GM13977 (cell line): ENCODE results near the gene BIRC7.

Experiments used
- DNase-seq: peaks from one replicate; pipeline ENCODE4 v3.0.0; 2012; ENCODE audit warnings: low spot score
- in situ Hi-C: fragments of 300-500 bp; cut with MboI; formaldehyde crosslinking; loops from one replicate; pipeline ENCODE4 v1.12.0; 2022; ENCODE audit warnings: low sequenced_read_pairs, low pct_unique_long_range_greater_than_20kb, mixed read lengths, inconsistent platforms; ENCODE audit not compliant: unreplicated experiment
- TF ChIP-seq, protein P1 (sequence below): IDR thresholded peaks from 2 replicates; pipeline ENCODE4 v1.5.1; 2012; ENCODE audit warnings: mild to moderate bottlenecking, control low read depth; ENCODE audit not compliant: insufficient read depth; ENCODE audit errors: extremely low read depth, missing control alignments

Gene BIRC7

DNA sequence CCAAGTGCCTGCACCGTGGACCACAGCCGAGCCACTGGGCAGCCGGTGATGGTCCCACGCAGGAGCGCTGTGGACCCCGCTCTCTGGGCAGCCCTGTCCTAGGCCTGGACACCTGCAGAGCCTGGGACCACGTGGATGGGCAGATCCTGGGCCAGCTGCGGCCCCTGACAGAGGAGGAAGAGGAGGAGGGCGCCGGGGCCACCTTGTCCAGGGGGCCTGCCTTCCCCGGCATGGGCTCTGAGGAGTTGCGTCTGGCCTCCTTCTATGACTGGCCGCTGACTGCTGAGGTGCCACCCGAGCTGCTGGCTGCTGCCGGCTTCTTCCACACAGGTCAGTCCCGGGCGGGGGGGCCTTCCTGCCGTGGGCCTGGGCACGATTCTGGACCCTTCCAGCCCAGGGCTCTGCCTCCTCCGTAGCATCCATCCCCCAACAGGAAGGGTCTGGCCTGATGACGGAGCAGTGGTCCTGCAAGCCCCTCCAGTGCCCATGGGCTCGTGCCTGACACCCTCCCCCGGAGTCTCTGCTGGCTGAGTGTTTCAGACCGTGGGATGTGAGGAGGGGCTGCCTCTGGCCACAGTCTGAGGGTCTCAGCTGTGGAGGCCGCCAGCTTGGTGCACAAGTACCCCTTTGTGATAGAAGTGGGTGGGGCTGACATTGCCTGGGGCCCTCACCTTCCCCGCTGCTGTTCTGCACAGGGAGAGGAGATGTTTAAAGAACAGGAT, 572 bp downstream of the BIRC7 start:
- in situ Hi-C loops: loop anchor here (25.0 kb wide), 1 partner anchor 101 kb away; no protein-coding TSS in a partner anchor
- TF ChIP-seq, protein P1, sequence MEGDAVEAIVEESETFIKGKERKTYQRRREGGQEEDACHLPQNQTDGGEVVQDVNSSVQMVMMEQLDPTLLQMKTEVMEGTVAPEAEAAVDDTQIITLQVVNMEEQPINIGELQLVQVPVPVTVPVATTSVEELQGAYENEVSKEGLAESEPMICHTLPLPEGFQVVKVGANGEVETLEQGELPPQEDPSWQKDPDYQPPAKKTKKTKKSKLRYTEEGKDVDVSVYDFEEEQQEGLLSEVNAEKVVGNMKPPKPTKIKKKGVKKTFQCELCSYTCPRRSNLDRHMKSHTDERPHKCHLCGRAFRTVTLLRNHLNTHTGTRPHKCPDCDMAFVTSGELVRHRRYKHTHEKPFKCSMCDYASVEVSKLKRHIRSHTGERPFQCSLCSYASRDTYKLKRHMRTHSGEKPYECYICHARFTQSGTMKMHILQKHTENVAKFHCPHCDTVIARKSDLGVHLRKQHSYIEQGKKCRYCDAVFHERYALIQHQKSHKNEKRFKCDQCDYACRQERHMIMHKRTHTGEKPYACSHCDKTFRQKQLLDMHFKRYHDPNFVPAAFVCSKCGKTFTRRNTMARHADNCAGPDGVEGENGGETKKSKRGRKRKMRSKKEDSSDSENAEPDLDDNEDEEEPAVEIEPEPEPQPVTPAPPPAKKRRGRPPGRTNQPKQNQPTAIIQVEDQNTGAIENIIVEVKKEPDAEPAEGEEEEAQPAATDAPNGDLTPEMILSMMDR: no peak
- DNase-seq: no peak

DNA sequence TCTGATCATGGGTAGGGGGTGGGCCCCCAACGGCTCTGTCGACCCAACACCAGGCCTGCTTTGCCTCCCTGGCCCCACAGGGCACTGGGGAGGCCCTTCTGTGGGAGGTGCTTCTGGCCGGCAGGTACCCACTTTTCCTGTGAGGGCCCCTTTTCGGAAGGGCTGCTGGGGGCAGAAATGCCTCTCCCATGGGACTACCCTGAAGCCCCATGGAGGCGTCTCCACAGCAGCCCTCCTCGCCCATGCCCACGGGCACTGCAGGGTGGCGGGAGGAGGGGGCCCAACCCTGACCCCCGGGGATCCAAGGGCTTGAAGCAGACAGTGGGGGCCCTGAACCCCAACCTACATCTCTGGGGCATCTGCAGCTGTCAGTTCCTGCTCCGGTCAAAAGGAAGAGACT, 2.3 kb downstream of the BIRC7 start:
- no peak for DNase-seq
- TF ChIP-seq, protein P1: no peak
- in situ Hi-C loops: loop anchor here (25.0 kb wide), 1 partner anchor 99 kb away; no protein-coding TSS in a partner anchor

DNA sequence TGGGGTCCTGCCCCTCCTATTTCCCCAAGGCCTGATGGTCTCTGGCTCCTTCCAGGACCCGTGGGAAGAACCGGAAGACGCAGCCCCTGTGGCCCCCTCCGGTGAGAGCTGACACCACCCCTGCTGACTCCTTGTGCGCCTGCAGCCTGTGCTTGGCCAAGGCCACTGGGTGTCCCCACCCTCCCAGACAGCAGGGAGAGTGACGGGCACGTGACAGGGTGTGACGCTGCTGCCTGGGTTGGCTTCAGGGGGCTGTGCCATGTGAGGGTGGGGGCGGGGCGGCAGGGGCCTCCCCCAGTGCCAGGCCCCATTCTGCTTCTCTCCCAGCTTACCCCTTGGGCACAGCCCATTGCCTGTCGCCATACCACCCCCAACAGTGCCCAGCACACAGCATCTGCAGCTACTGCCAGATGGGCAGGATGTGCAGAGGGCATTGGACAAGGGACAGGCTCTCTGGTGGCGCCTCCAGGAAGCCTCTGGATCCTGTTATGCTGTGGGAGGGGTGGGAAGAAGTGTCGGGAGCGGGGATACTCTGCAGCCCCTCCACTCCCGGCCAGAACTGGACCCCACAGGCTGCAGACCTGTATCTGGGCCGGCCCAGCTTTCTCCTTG, 2.9 kb downstream of the BIRC7 start:
- in situ Hi-C loops: loop anchor here (25.0 kb wide), 1 partner anchor 99 kb away; no protein-coding TSS in a partner anchor
- no peak for DNase-seq
- TF ChIP-seq, protein P1: peak; percentile 32

DNA sequence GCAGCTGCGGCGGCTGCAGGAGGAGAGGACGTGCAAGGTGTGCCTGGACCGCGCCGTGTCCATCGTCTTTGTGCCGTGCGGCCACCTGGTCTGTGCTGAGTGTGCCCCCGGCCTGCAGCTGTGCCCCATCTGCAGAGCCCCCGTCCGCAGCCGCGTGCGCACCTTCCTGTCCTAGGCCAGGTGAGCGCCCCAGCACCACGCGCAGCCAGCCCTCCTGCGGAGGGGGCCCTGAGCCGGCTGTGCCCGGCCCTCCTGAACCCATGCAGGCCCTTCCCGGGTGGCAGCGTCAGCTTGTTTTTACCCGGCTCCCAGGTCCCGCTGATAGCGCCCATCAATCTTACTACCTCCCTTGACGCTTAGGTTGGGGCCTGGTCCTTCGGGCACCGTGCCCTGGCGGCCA, 3.7 kb downstream of the BIRC7 start:
- TF ChIP-seq, protein P1: no peak
- no peak for DNase-seq
- in situ Hi-C loops: loop anchor here (25.0 kb wide), 1 partner anchor 98 kb away; no protein-coding TSS in a partner anchor

DNA sequence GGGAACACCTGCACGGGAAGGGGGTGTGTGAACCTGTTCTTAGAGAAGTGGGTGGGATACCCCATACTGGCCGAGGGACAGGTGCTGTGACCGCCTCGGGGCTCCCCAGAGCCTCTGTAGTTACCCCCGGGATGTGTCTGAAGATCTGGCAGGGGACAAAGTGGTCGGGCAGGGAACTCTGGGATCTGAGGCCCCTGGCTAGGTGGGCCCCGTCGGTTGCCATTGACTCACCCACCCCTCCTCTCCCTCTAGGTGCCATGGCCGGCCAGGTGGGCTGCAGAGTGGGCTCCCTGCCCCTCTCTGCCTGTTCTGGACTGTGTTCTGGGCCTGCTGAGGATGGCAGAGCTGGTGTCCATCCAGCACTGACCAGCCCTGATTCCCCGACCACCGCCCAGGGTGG, 4.3 kb downstream of the BIRC7 start:
- DNase-seq: no peak
- in situ Hi-C loops: loop anchor here (25.0 kb wide), 1 partner anchor 97 kb away; no protein-coding TSS in a partner anchor

DNA sequence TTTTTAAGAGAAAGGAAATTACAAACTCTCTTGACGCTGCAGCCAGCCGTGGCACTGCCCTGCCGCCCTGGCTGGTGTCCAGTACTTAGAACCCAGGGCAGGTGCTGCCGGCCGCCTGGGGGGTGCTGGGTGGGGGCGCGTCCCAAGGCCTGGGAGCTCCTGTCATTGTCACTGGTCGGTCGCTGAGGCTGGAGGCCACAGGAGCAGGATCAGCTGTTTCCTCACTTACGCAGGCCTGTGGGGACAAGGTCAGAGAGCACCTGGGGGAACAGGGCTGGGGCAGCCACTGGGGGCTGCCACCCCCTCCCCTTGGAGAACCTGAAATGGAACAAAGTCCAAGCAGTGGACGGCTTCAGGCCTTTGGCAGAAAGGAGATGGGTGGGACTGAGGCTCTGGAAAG, 5.6 kb downstream of the BIRC7 start:
- no peak for DNase-seq
- TF ChIP-seq, protein P1: no peak
- in situ Hi-C loops: loop anchor here (25.0 kb wide), 1 partner anchor 96 kb away; no protein-coding TSS in a partner anchor

More for the DNA sequence above, 4.3 kb downstream of the BIRC7 start:
- TF ChIP-seq, protein P1: no peak
